ENCODE results near the gene PDE3A.

GRCh38 chr12:20628999-20629398 is 260.7 kb downstream of the PDE3A start:
- TF ChIP-seq CTCF (IDR thresholded peaks at IDR 0.05 in 2 of 3, conservative IDR thresholded peaks at IDR 0.05 in 1 of 3; ENCODE audit: borderline replicate concordance in 1 of 3, insufficient read depth in 1 of 3, low read depth in 2 of 3, low read length in 2 of 3) (no peak), SIN3A (IDR thresholded peaks at IDR 0.05; ENCODE audit: low read depth) (no peak), MAX (IDR thresholded peaks at IDR 0.05) (no peak), ZFX (IDR thresholded peaks at IDR 0.05) (no peak), EZH2 (IDR thresholded peaks at IDR 0.05) (no peak)

Measured in HCT116 (cell line).